H9 (cell line): ENCODE measurements around the gene NLE1. TPM values are rescaled to one million over a fixed set of nuclear protein-coding genes. Genes with fewer than 3 reads are reported as not detected.

Source experiments
- DNase-seq: peaks from one replicate; pipeline ENCODE4 v3.0.0-alpha.2; 2017
- H2AFZ ChIP-seq: one replicate; pipeline ENCODE4 v1.6.1; 2013; ENCODE audit warnings: mild to moderate bottlenecking, low read length, control low read depth, moderate library complexity
- H2AK5ac ChIP-seq: 2 replicates; pipeline ENCODE4 v1.6.1; 2013; ENCODE audit warnings: low read length, control low read depth, mixed read lengths; ENCODE audit not compliant: insufficient read length
- H2BK120ac ChIP-seq: one replicate; pipeline ENCODE4 v1.6.1; 2013; ENCODE audit warnings: low read depth, mild to moderate bottlenecking, low read length, control low read depth, inconsistent platforms; ENCODE audit not compliant: poor library complexity, severe bottlenecking
- H2BK12ac ChIP-seq: 2 replicates; pipeline ENCODE4 v1.6.1; 2013; ENCODE audit warnings: low read length, control low read depth, mixed read lengths, low read depth; ENCODE audit not compliant: insufficient read length
- H2BK15ac ChIP-seq: 2 replicates; pipeline ENCODE4 v1.6.1; 2013; ENCODE audit warnings: low read depth, low read length, control low read depth
- H2BK20ac ChIP-seq: one replicate; pipeline ENCODE4 v1.6.1; 2013; ENCODE audit warnings: low read depth, mild to moderate bottlenecking, low read length, control low read depth, inconsistent platforms; ENCODE audit not compliant: poor library complexity, severe bottlenecking
- H2BK5ac ChIP-seq: 2 replicates; pipeline ENCODE4 v1.6.1; 2013; ENCODE audit warnings: low read length, control low read depth, mixed read lengths; ENCODE audit not compliant: insufficient read length
- H3K14ac ChIP-seq: 2 replicates; pipeline ENCODE4 v1.6.1; 2013; ENCODE audit warnings: low read length, control low read depth; ENCODE audit not compliant: insufficient read depth
- H3K18ac ChIP-seq: 2 replicates; pipeline ENCODE4 v1.6.1; 2013; ENCODE audit warnings: low read depth, mild to moderate bottlenecking, mixed read lengths, low read length, control low read depth; ENCODE audit not compliant: insufficient read length
- H3K23ac ChIP-seq: 2 replicates; pipeline ENCODE4 v1.6.1; 2013; ENCODE audit warnings: low read length, control low read depth, mixed read lengths, low read depth; ENCODE audit not compliant: insufficient read length
- H3K23me2 ChIP-seq: 2 replicates; pipeline ENCODE4 v1.6.1; 2013; ENCODE audit warnings: low read depth, mild to moderate bottlenecking, mixed read lengths, low read length, control low read depth; ENCODE audit not compliant: insufficient read length, poor library complexity, severe bottlenecking
- H3K27ac ChIP-seq: 2 replicates; pipeline ENCODE4 v1.5.1; 2013; ENCODE audit warnings: low read length, control low read depth, mixed read lengths, low read depth; ENCODE audit not compliant: insufficient read length
- H3K27me3 ChIP-seq: 2 replicates; pipeline ENCODE4 v1.6.1; 2013; ENCODE audit warnings: low read length, control low read depth, inconsistent platforms; ENCODE audit not compliant: insufficient read depth
- H3K4ac ChIP-seq: 2 replicates; pipeline ENCODE4 v1.6.1; 2013; ENCODE audit warnings: low read depth, mild to moderate bottlenecking, control low read depth, inconsistent platforms, low read length, moderate library complexity
- H3K4me1 ChIP-seq: 2 replicates; pipeline ENCODE4 v1.6.1; 2013; ENCODE audit warnings: low read length, control low read depth, inconsistent platforms; ENCODE audit not compliant: insufficient read depth
- H3K4me2 ChIP-seq: 2 replicates; pipeline ENCODE4 v1.6.1; 2013; ENCODE audit warnings: low read length, control low read depth, mixed read lengths; ENCODE audit not compliant: insufficient read length, insufficient read depth
- H3K56ac ChIP-seq: 2 replicates; pipeline ENCODE4 v1.6.1; 2013; ENCODE audit warnings: low read depth, mild to moderate bottlenecking, mixed read lengths, low read length, control low read depth; ENCODE audit not compliant: insufficient read length
- H3K79me1 ChIP-seq: 2 replicates; pipeline ENCODE4 v1.6.1; 2013; ENCODE audit warnings: low read depth, mild to moderate bottlenecking, moderate library complexity, low read length, control low read depth, inconsistent platforms; ENCODE audit not compliant: insufficient read depth, poor library complexity, severe bottlenecking
- H3K79me2 ChIP-seq: 2 replicates; pipeline ENCODE4 v1.6.1; 2013; ENCODE audit warnings: low read length, control low read depth, inconsistent platforms; ENCODE audit not compliant: insufficient read depth
- H3K9ac ChIP-seq: 2 replicates; pipeline ENCODE4 v1.6.1; 2013; ENCODE audit warnings: low read length, control low read depth, mixed read lengths; ENCODE audit not compliant: insufficient read length; ENCODE audit errors: extremely low read depth
- H3K9me3 ChIP-seq: one replicate; pipeline ENCODE4 v1.6.1; 2013; ENCODE audit warnings: low read depth, low read length, inconsistent platforms; ENCODE audit not compliant: control insufficient read depth
- H3T11ph ChIP-seq: one replicate; pipeline ENCODE4 v1.6.1; 2013; ENCODE audit warnings: mild to moderate bottlenecking, low read length, control low read depth, inconsistent platforms
- H4K20me1 ChIP-seq: one replicate; pipeline ENCODE4 v1.6.1; 2013; ENCODE audit not compliant: control insufficient read depth, insufficient read length, insufficient read depth
- H4K5ac ChIP-seq: 2 replicates; pipeline ENCODE4 v1.6.1; 2013; ENCODE audit warnings: low read depth, mild to moderate bottlenecking, mixed read lengths, low read length, control low read depth; ENCODE audit not compliant: insufficient read length
- H4K8ac ChIP-seq: replicated peaks from 2 replicates; pipeline ENCODE4 v1.6.1; 2013; ENCODE audit warnings: low read length, control low read depth, mixed read lengths, low read depth; ENCODE audit not compliant: insufficient read length
- H4K91ac ChIP-seq: 2 replicates; pipeline ENCODE4 v1.6.1; 2013; ENCODE audit warnings: low read depth, mild to moderate bottlenecking, moderate library complexity, mixed read lengths, low read length, control low read depth; ENCODE audit not compliant: insufficient read length
- H3K27ac Mint-ChIP-seq, 3 experiments: 2 replicates in 2 of 3; 3 replicates in 1 of 3; pipeline ENCODE4 v1.8.0; 2020 to 2021; ENCODE audit warnings: mixed read lengths in 3 of 3, mild to moderate bottlenecking in 1 of 3, moderate library complexity in 1 of 3
- H3K27me3 Mint-ChIP-seq: 2 replicates; pipeline ENCODE4 v1.8.0; 2021; ENCODE audit warnings: low read depth, mild to moderate bottlenecking, moderate library complexity, mixed read lengths
- H3K36me3 Mint-ChIP-seq, 3 experiments: 2 replicates in 2 of 3; 3 replicates in 1 of 3; pipeline ENCODE4 v1.8.0; 2020 to 2021; ENCODE audit warnings: low read depth in 3 of 3, mixed read lengths in 3 of 3; ENCODE audit not compliant: insufficient read depth in 1 of 3
- H3K4me1 Mint-ChIP-seq, 2 experiments: 2 replicates each; pipeline ENCODE4 v1.8.0; 2020; ENCODE audit warnings: mixed read lengths in 2 of 2
- H3K4me3 Mint-ChIP-seq, 2 experiments: 2 replicates in 1 of 2; 3 replicates in 1 of 2; pipeline ENCODE4 v1.8.0; 2020 to 2021; ENCODE audit warnings: mild to moderate bottlenecking in 2 of 2, mixed read lengths in 2 of 2, moderate library complexity in 1 of 2
- H3K9me3 Mint-ChIP-seq, 2 experiments: 2 replicates in 1 of 2; 3 replicates in 1 of 2; pipeline ENCODE4 v1.8.0; 2020; ENCODE audit warnings: mild to moderate bottlenecking in 2 of 2, mixed read lengths in 2 of 2, moderate library complexity in 1 of 2
- WGBS: extraction: QIAGEN DNeasy Blood & Tissue Kit; methylation state at CpG from one replicate; pipeline ENCODE4 v1.1.7; 2013; ENCODE audit warnings: missing lambda C conversion rate, low lambda C conversion rate, mixed read lengths; ENCODE audit not compliant: insufficient read length; ENCODE audit errors: extremely low coverage; 5-methylcytosine and 5-hydroxymethylcytosine counted together
- total RNA-seq: library from RNA; stranded (reverse); gene quantifications from 2 replicates; pipeline ENCODE4 v1.2.1, GENCODE V29; 2021
- TF ChIP-seq, protein P1 (sequence below): fragments of 200-600 bp; sonication (generic); conservative IDR thresholded peaks from 3 replicates; pipeline ENCODE4 v1.8.0; 2021; ENCODE audit warnings: antibody characterized with exemption, mild to moderate bottlenecking

The NLE1 gene
- total RNA-seq, 1 experiment from 2014 or later: 43.9 TPM

DNA sequence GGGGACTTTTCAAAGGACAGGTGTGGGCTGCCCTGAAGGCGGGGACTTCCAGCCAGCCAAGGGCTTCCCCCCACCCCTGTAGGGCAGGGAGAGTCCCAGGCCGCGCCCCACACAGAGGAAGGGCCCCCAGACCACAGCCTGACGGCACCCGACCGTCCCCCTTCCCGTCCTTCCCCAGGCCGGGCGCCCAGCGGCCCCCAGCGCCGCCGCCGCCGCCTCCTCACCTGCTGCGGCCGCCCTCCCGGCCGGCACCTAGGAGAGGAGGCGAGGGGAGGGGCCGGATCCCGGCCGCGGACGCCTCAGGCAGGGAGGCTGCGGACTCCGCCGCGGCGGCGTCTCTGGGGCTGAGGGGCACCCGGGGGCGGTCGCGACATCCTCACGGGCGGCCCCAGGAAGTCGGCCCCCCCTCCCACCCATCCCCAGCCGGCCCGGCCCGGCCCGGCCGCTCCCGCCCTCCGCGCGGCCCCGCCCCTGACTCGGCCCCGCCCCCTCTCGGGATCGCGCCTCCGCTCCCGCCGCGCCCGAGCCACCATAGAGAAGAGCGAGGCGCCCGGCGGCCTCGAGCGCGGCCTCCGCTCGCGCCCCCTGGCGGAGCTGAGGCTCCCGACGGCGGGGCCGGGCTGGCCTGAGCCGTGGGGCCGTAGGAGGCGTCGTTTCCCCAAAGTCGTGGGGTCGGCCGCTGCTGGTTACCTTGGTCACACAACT, 53.1 kb downstream of the NLE1 start:
- H3K9me3 Mint-ChIP-seq: no peaks in the 10 kb centered on the region
- Histone ChIP-seq H3K4me2 (peak overlapping the region; percentile 87), H3K23ac (no peak overlapping the region), H4K91ac (no peak overlapping the region), H3K79me1 (no peaks in the 10 kb centered on the region), H2BK15ac (no peak overlapping the region), H3K4ac (no peak overlapping the region), H2BK120ac (no peak overlapping the region), H3K9me3 (no peaks in the 10 kb centered on the region), H2BK20ac (no peak overlapping the region), H3K56ac (no peak overlapping the region), H3K9ac (peak overlapping the region; percentile 66), H3K4me1 (peaks cover 5% of the 10 kb centered on the region; the same call in 1 of the 2 replicates), H3K14ac (no peak overlapping the region), H4K20me1 (no peaks in the 10 kb centered on the region), H3T11ph (no peak overlapping the region), H2AK5ac (no peak overlapping the region), H3K27ac (no peak overlapping the region), H3K18ac (peak overlapping the region; percentile 9), H3K79me2 (no peaks in the 10 kb centered on the region; the same call in 1 of the 2 replicates), H3K23me2 (peaks cover 15% of the 10 kb centered on the region), H2AFZ (no peak overlapping the region), H2BK12ac (no peak overlapping the region), H3K27me3 (no peaks in the 10 kb centered on the region), H4K5ac (no peak overlapping the region), H2BK5ac (no peak overlapping the region), H4K8ac (no peak overlapping the region)
- DNase-seq: peak; percentile 93
- peak overlapping the region in 1 of 3 experiments; percentile 85; a peak in 3 of 7 replicates for H3K27ac Mint-ChIP-seq
- peaks cover 0 to 2% (median 0%) of the 10 kb centered on the region in 3 experiments; a peak in 1 of 7 replicates for H3K36me3 Mint-ChIP-seq
- H3K27me3 Mint-ChIP-seq: no peaks in the 10 kb centered on the region; the same call in 1 of the 2 replicates
- peaks cover 43% of the 10 kb centered on the region in 2 experiments for H3K4me1 Mint-ChIP-seq
- H3K4me3 Mint-ChIP-seq: peak overlapping the region; percentile 81 to 92
- TF ChIP-seq, protein P1, sequence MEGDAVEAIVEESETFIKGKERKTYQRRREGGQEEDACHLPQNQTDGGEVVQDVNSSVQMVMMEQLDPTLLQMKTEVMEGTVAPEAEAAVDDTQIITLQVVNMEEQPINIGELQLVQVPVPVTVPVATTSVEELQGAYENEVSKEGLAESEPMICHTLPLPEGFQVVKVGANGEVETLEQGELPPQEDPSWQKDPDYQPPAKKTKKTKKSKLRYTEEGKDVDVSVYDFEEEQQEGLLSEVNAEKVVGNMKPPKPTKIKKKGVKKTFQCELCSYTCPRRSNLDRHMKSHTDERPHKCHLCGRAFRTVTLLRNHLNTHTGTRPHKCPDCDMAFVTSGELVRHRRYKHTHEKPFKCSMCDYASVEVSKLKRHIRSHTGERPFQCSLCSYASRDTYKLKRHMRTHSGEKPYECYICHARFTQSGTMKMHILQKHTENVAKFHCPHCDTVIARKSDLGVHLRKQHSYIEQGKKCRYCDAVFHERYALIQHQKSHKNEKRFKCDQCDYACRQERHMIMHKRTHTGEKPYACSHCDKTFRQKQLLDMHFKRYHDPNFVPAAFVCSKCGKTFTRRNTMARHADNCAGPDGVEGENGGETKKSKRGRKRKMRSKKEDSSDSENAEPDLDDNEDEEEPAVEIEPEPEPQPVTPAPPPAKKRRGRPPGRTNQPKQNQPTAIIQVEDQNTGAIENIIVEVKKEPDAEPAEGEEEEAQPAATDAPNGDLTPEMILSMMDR: peak; percentile 77
- no CpG with 5 or more reads among the region's 80 CpGs for WGBS
